BE2C (cell line): ENCODE measurements around the gene MYO7B.

ENCODE experiments used
- DNase-seq: peaks from one replicate; pipeline ENCODE4 v3.0.0-alpha.2; 2020
- H3K27me3 ChIP-seq: fragments of 250-450 bp; sonication (Bioruptor Pico); 2 replicates; pipeline ENCODE4 v1.5.1; 2020; ENCODE audit warnings: mild to moderate bottlenecking
- H3K36me3 ChIP-seq: fragments of 250-450 bp; sonication (Bioruptor Pico); 2 replicates; pipeline ENCODE4 v1.5.1; 2020; ENCODE audit warnings: mild to moderate bottlenecking
- H3K4me1 ChIP-seq: fragments of 250-450 bp; sonication (Bioruptor Pico); 2 replicates; pipeline ENCODE4 v1.5.1; 2020
- H3K4me3 ChIP-seq: 2 replicates; pipeline ENCODE4 v1.5.1; 2011; ENCODE audit warnings: low read depth, low read length
- H3K9me3 ChIP-seq: fragments of 250-450 bp; sonication (Bioruptor Pico); 2 replicates; pipeline ENCODE4 v1.5.1; 2020
- TF ChIP-seq, protein P1 (sequence below): IDR thresholded peaks from 2 replicates; pipeline ENCODE4 v1.5.1; 2012; ENCODE audit warnings: mild to moderate bottlenecking, low read depth, low read length

Gene MYO7B

DNA sequence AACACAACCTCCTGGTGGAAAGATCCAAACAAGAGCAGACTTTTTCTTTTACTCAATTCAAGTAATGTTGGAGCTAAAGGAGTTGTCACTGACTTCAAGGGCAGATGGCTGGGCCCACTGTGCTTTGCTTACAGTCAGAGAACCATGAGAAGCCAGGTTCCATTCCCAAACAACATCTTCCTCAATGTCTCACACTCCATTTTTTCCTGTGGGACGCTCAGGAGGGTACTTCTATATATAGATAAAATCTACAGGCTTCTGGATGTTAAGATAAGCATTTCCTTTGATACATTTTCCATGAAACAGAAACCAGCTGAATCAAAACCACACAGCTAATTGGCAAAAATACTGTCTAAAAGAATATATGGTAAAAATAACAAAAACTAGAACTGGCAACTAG is 23.6 kb upstream of the MYO7B start:
- Histone ChIP-seq H3K9me3 (no peaks in the 10 kb centered on the region), H3K27me3 (no peaks in the 10 kb centered on the region), H3K4me3 (no peak overlapping the region), H3K36me3 (no peaks in the 10 kb centered on the region), H3K4me1 (no peaks in the 10 kb centered on the region)
- no peak for DNase-seq
- TF ChIP-seq, protein P1, sequence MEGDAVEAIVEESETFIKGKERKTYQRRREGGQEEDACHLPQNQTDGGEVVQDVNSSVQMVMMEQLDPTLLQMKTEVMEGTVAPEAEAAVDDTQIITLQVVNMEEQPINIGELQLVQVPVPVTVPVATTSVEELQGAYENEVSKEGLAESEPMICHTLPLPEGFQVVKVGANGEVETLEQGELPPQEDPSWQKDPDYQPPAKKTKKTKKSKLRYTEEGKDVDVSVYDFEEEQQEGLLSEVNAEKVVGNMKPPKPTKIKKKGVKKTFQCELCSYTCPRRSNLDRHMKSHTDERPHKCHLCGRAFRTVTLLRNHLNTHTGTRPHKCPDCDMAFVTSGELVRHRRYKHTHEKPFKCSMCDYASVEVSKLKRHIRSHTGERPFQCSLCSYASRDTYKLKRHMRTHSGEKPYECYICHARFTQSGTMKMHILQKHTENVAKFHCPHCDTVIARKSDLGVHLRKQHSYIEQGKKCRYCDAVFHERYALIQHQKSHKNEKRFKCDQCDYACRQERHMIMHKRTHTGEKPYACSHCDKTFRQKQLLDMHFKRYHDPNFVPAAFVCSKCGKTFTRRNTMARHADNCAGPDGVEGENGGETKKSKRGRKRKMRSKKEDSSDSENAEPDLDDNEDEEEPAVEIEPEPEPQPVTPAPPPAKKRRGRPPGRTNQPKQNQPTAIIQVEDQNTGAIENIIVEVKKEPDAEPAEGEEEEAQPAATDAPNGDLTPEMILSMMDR = no peak

DNA sequence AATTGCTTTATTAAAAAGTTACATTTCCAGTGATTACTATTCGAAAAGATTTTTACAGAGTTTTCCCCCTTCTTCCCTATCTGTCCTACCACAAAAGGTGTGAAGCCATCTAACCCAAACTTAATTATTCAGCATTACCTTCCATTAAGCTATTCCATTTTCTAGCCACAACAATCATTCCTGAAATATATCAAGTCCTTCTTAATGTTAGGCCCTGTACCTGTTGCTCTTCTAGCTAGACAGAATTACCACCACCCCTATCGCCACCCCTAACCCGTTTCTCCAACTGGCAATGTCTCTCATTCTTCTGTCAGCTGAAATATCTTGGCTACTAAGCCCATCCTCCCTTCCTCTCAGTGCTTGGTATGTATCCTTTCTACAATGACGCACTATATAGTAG is 23.1 kb upstream of the MYO7B start:
- peaks cover 1% of the 10 kb centered on the region; the same call in 1 of the 2 replicates for H3K36me3 ChIP-seq
- H3K4me3 ChIP-seq = no peak overlapping the region
- no peaks in the 10 kb centered on the region for H3K27me3 ChIP-seq
- no peak for DNase-seq
- no peaks in the 10 kb centered on the region for H3K4me1 ChIP-seq
- no peaks in the 10 kb centered on the region for H3K9me3 ChIP-seq
- TF ChIP-seq, protein P1 = no peak

DNA sequence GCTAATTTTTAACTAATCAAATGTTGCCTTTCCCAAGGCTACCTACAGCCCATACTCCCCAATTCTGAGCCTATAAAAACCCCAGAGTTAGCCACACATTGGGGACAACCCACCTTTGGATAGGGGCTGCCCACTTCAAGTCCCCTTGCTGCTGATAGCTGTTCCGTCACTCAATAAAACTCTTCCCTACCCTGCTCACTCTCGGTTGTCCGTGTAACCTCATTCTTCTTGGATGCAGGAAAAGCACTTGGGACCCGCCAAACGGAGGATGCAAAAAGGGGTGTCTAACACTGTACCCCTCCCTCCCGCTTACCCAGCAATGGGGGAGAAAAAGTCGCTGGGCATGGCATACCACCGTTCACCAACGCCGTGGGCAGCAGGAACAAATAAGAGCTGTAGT is 21.4 kb upstream of the MYO7B start:
- TF ChIP-seq, protein P1 = no peak
- H3K4me3 ChIP-seq = no peak overlapping the region
- H3K4me1 ChIP-seq = no peaks in the 10 kb centered on the region
- no peak for DNase-seq
- H3K36me3 ChIP-seq = peaks cover 5% of the 10 kb centered on the region; the same call in 1 of the 2 replicates
- no peaks in the 10 kb centered on the region for H3K9me3 ChIP-seq
- no peaks in the 10 kb centered on the region for H3K27me3 ChIP-seq

DNA sequence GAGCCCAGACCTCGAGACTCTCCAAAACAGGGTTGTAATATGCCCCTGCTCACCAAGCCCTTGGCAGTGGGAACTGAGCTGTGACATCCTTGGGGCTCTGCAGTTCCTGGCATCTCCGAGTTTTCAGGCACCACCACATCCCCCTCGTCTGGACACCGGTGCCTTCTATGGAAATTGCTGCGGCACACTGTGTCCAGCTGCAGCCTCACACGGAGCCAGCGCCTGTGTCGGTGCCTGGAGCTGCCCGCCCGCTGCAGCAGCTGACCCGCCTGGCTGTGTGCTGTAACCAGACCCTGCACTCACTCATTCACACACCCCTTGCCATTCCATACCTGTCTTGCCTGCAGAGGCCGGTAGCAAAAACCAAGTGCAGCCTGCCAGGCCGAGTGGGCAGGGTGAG is 21.0 kb upstream of the MYO7B start:
- DNase-seq = no peak
- H3K4me1 ChIP-seq = no peaks in the 10 kb centered on the region
- no peaks in the 10 kb centered on the region for H3K9me3 ChIP-seq
- TF ChIP-seq, protein P1 = no peak
- H3K36me3 ChIP-seq = peaks cover 5% of the 10 kb centered on the region; the same call in 1 of the 2 replicates
- H3K4me3 ChIP-seq = no peak overlapping the region
- H3K27me3 ChIP-seq = no peaks in the 10 kb centered on the region

DNA sequence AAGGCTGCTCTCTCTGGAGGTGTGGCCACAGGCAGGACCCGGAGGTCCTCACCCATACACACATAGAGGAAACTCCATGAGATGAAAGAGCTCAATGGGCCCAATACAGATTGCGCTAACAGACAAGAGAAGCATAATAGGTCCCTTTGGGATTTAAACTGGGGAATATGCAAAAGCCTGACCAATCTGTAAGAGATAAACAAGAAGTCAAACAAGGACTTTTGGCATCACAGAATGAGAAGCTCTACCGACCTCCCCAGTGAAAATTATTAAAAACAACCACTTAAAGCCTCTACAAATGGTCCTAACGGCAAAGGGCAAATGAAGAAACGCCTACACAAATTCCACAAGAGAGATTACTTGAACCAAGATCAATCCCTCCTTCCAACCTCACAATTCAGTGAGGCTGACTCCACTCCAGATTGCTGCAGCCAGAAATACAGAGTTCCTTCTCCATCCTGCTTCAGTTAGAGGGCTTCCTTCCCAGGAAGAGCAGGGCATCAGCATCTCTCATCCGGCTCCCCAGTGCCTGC is 20.0 kb upstream of the MYO7B start:
- Histone ChIP-seq H3K4me1 (no peaks in the 10 kb centered on the region), H3K9me3 (no peaks in the 10 kb centered on the region), H3K36me3 (peaks cover 5% of the 10 kb centered on the region; the same call in 1 of the 2 replicates), H3K27me3 (no peaks in the 10 kb centered on the region), H3K4me3 (no peak overlapping the region)
- TF ChIP-seq, protein P1 = no peak
- no peak for DNase-seq

DNA sequence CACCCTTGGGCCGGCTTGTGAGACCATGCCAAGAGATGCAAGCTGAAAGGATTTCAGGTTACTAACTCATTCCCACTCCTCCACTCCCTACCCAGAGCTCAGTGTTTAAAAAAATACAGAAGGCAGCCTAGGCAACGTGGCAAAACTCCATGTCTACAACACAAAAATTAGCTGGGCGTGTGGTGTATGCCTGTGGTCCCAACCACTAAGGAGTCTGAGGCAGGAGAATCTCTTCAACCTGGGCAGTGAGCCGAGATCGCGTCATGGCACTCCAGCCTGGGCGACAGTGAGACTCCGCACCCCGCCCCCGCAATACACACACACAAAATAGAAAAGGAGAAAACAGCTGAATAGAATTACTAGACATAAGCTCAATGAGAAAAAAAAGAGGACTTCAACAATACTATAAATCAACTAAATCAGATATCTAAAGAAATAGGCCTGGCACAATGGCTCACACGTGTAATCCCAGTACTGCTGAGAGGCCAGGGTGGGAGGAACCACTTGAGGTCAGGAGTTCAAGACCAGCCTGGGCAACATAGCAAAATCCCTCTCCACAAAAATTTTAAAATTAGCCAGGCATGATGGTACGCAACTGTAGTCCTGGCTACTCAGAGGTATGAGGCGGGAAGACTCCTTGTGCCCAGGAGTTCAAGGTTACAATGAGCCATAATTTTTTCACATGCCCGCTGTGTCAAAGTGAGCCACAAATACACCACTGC is 19.3 kb upstream of the MYO7B start:
- TF ChIP-seq, protein P1 = no peak
- Histone ChIP-seq H3K27me3 (no peaks in the 10 kb centered on the region), H3K36me3 (peaks cover 5% of the 10 kb centered on the region; the same call in 1 of the 2 replicates), H3K4me3 (no peak overlapping the region), H3K9me3 (no peaks in the 10 kb centered on the region), H3K4me1 (no peaks in the 10 kb centered on the region)
- no peak for DNase-seq
